ES-I3 (cell line): ENCODE data around the gene KITLG.

ENCODE experiments used
- H3K36me3 ChIP-seq: 2 replicates; pipeline ENCODE4 v1.6.1; 2013; ENCODE audit warnings: mild to moderate bottlenecking, low read length, control low read depth, moderate library complexity; ENCODE audit not compliant: insufficient read depth
- H3K4me1 ChIP-seq: 2 replicates; pipeline ENCODE4 v1.6.1; 2013; ENCODE audit warnings: mild to moderate bottlenecking, control low read depth, low read length; ENCODE audit not compliant: insufficient read depth
- H3K9ac ChIP-seq: 2 replicates; pipeline ENCODE4 v1.6.1; 2013; ENCODE audit warnings: low read depth, mild to moderate bottlenecking, low read length, moderate library complexity
- H3K9me3 ChIP-seq: 2 replicates; pipeline ENCODE4 v1.6.1; 2013; ENCODE audit warnings: mild to moderate bottlenecking, low read length, moderate library complexity; ENCODE audit not compliant: control insufficient read depth, insufficient read depth

Gene KITLG

DNA sequence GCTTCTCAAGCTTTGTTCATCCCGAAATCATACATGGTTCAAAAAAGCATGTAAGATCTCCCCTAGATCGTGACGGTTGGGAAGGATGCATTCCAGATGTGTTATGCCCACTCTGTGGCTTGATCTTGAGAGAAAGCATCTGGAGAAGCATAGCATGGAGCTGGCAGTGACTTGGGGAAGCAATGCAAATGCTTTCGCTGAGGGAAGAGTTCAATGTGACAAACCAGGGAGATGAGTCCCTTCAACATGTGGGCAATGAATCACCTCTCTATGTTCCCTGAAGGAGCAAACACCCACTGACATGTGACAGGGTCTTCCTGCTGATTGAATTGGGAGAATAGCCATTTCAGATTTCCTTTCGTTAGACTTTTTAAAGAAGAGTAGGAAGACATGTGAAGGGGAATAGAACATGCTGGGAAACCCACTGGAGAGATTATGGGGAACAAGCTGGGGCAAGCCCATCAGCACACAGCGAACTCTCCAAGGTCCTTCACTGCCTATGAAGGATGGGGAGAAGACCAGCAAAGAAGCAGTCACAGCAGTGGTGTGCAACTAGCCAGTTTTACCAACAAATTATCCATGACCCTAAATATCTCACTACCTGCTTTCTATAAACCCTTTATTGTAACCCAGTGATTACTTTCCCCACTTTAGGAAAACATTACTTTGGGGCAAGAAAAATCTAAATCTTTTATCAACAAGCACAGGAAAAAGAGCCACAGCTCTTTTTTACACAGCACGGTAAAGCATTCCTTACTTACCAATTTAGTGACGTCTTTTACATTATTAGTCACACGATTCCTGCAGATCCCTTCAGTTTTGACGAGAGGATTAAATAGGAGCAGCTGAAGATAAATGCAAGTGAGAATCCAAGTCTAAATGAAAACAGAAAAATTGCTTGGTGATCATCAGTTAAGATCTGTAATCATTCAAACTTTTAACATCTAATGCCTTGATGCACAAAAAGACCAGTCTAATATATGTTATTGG is 35.0 kb downstream of the KITLG start:
- Histone ChIP-seq H3K9ac (no peak overlapping the region), H3K9me3 (no peaks in the 10 kb centered on the region; the same call in 1 of the 2 replicates), H3K4me1 (peaks cover 9% of the 10 kb centered on the region; the same call in 1 of the 2 replicates), H3K36me3 (no peaks in the 10 kb centered on the region)

DNA sequence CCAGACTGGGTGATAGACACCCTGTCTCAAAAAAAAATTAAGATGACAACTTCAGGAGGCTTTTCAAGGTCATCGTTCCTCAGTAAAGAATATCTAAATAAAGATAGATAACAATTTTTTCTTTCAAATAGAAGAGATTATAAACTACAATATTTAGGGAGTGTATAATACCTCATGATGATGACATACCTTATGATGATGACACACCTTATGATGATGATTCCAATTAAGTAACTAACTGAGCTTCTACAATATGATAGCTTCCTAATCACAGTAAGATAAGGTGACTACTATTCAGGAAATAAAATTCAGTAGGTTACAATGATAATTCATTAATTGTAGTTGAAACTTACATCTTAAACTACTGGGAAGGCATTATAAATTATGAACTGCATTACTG is 40.4 kb downstream of the KITLG start:
- Histone ChIP-seq H3K4me1 (0 out of 2 replicates have a peak, but pooled peaks cover under 1% of the 10 kb centered on the region), H3K36me3 (no peaks in the 10 kb centered on the region), H3K9me3 (no peaks in the 10 kb centered on the region)

DNA sequence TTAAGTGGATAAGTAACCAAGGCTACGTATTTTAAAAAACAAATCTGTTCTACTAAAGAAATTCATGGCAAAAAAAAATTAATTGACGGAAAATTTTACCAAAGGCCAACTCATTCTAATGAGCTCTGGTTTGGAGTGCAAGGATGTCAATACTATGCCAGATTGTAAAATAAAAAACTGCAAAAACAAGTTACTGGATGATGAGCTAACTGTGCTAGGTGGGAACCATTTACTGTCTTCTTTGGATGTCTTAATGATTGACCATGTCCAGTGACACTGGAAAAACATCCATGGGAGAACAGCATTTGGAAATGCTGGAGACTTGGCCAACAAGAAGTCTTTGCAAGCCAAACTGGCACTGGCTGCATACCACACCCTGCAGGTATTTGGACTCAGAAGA is 41.6 kb downstream of the KITLG start:
- Histone ChIP-seq H3K9me3 (no peaks in the 10 kb centered on the region), H3K36me3 (no peaks in the 10 kb centered on the region), H3K4me1 (no peaks in the 10 kb centered on the region), H3K9ac (no peak overlapping the region)

More for the DNA sequence above, 40.4 kb downstream of the KITLG start:
- H3K9ac ChIP-seq = no peak overlapping the region

DNA sequence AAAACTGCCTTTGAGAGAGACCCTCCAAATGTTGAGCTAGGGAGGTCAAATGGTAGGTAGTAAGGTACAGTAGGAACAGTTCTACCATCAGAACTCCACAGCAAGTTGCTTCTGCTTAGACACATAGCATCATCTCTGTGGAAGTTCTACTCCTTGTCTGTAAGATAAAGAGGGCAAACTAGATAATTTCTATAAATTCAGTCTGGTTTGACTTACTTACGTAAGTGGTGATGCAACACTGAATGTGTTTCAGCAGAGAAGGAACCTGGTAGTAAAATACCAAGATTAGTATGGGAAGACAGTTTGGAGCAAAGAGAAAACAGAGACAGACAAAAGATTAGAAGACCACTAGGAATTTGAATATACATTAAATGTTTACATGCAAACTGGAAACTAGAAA is 42.0 kb downstream of the KITLG start:
- Histone ChIP-seq H3K36me3 (no peaks in the 10 kb centered on the region), H3K4me1 (no peaks in the 10 kb centered on the region), H3K9ac (no peak overlapping the region), H3K9me3 (no peaks in the 10 kb centered on the region)

DNA sequence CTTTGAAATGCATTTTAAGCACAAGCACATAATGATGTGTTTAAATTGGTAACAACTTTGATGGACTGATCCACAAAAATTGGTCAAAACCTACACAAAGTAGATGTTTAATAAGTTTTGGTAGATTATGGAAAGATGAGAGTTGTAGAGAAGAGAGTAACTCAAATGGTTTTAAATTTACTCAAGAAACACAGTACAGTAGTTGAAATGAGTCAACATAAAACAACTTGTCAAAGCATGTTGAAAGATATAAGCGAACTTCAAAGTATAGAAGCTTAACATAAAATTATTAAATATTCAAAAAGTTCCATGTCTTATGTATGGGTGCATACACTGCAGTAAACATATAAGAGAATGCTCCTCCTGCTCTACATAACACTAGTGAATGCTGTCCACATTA is 49.4 kb downstream of the KITLG start:
- no peaks in the 10 kb centered on the region for H3K4me1 ChIP-seq
- H3K36me3 ChIP-seq = no peaks in the 10 kb centered on the region; the same call in 1 of the 2 replicates
- no peak overlapping the region for H3K9ac ChIP-seq
- H3K9me3 ChIP-seq = no peaks in the 10 kb centered on the region

DNA sequence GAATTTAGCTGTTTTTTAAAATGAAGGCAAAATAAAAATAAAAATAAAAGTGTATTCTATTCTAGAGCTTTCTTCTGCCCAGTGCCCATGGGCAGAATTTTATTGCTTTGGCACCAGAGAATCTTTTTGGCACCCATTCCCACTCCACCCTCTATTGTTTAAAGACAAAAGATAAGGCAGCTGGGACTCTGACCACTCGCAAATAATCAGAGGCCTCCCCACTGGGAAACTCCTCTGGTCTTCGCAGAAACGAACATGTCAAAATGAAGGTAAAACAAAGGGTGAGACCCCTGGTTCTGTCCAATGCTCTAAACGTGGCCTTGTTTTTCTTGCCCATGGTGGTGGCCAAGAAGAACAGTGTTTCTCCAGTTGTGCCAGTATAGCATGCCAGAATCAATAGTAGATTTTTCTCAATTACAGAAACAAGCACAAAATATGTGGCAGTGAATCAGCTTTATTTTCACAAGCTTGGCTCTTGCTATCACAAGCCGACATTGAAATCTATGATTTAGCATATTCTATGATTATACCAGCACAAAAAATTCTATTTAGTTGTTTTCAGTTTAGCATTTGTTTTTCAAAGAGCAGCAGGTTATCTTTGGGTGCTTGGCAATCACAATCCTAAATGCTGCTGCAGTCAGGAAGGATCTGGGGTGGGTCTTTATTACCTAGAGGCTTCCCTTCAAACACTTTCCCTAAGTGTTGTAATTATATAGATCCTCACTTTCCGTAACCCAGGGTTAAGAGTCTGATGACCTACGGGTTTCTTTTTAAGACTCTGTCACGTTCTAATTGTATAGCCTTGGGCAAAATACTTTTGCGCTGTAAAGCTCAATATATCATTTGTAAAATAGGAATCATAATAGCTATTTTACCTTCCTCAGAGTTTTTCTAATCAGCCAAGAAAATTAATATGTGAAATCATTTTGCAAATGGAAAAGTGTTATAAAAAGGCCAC is 50.5 kb downstream of the KITLG start:
- Histone ChIP-seq H3K4me1 (no peaks in the 10 kb centered on the region), H3K36me3 (no peaks in the 10 kb centered on the region; the same call in 1 of the 2 replicates), H3K9ac (no peak overlapping the region), H3K9me3 (no peaks in the 10 kb centered on the region)

DNA sequence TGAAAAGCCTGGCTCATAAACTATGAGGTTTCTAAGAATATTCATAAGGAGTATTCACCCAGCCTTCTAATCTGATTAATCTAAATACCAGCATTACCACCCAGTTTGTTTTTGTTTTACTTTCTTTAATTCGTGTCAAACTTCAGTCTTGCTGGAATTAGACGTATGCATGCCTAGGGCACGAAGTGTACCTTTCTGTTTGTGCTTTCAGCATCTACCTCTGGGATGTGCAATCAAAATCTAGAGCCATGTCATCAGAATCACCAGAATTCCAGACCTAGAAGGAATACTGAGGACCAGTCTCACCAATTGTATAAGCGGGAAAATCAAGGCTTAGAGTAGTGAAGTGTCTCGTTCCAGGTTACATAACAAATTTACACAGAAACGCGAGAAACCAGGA is 57.3 kb downstream of the KITLG start:
- no peaks in the 10 kb centered on the region; the same call in 1 of the 2 replicates for H3K36me3 ChIP-seq
- H3K9me3 ChIP-seq = no peaks in the 10 kb centered on the region
- 0 out of 2 replicates have a peak, but pooled peaks cover 4% of the 10 kb centered on the region for H3K4me1 ChIP-seq
- no peak overlapping the region for H3K9ac ChIP-seq

DNA sequence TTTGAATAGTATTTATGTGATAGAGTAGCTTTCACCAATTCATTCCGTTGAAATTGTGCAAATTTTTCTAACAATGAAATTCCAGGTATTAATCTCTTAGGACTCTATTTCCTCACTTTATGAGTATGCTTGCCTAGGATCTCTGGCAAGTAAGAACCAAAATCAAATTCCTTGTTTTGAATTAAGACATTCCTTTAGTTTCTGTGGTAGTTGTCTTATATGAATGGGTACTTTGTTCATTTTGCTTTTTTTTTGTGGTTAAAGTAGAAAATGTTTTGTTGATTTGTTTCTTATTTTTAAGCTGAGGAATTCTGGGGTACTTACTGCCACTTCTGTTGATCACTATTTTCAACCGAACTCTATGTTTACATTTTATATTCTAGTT is 59.8 kb downstream of the KITLG start:
- H3K36me3 ChIP-seq = no peaks in the 10 kb centered on the region

DNA sequence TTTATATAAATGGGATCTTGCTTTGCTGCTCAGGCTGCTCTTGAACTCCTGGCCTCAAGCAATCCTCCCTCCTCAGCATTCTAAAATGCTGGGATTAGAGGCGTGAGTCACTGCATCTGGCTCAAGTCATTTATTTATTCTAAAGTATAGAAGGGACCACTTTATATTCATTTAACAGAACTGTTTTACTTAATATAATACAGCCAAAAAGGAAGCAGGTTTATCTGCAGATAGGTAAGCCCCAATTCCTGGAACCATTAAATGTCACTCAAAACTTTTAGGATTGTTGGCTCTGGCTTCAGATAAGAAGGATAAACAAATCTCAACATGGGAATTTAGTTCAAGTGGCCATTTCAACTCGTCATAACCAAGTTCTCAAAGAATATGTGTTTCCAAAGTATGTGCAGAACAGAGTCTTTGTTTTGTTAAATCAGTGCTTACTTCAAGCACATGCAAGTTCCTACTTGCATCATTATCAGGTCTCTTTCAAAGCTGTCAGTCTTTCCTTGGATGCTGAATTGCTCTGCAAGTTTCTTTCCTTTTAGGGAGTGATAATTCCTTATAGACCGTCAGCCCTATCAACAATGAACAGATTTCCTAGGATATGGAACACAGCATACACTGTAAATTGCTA is 60.4 kb downstream of the KITLG start:
- H3K9ac ChIP-seq = no peak overlapping the region
- H3K36me3 ChIP-seq = no peaks in the 10 kb centered on the region
- 0 out of 2 replicates have a peak, but pooled peaks cover 4% of the 10 kb centered on the region for H3K4me1 ChIP-seq

More for the DNA sequence above, 59.8 kb downstream of the KITLG start:
- H3K4me1 ChIP-seq = 0 out of 2 replicates have a peak, but pooled peaks cover 4% of the 10 kb centered on the region
- H3K9me3 ChIP-seq = no peaks in the 10 kb centered on the region
- H3K9ac ChIP-seq = no peak overlapping the region

DNA sequence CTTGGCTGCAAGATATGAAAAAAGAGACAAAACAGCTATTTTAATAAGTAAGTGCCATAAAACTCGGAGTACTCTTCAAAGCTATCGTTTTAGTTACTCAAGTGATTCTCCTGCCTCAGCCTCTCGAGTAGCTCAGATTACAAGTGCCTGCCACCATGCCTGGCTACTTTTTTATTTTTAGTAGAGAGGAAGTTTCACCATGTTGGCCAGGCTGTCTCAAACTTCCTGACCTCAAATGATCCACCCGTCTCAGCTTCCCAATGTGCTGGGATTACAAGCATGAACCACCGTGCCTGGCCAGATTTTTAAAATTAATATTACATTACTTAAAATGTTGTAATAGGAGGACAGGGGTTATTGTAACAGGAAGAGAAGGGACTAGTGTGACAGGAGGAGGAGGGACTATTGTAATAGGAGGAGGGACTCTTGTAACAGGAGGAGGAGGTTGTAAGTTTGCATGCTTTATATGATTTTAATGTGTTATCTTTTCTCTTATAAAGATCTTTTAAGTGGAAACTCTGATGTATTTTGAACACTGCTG is 61.3 kb downstream of the KITLG start:
- 0 out of 2 replicates have a peak, but pooled peaks cover 4% of the 10 kb centered on the region for H3K4me1 ChIP-seq
- H3K9ac ChIP-seq = no peak overlapping the region
- no peaks in the 10 kb centered on the region for H3K9me3 ChIP-seq
- H3K36me3 ChIP-seq = no peaks in the 10 kb centered on the region

More for the DNA sequence above, 60.4 kb downstream of the KITLG start:
- no peaks in the 10 kb centered on the region for H3K9me3 ChIP-seq

DNA sequence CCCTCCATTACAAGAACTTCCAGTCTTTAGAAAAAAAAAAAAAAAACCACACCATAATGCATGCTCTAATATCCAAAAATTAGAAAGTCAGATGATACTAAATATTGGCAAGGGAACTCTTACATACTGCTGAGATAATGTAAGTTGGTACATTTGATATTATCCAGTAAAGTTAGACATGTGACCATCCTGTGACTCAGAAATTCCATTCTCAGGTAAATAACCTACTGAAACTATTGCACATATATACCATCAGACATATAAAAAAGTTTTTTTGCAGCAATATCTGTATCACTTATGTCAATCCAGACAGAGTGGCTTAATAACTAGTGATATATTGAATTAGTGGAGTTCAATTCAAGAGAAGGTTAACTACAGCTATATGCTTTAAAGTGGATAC is 63.5 kb downstream of the KITLG start:
- no peaks in the 10 kb centered on the region for H3K36me3 ChIP-seq

DNA sequence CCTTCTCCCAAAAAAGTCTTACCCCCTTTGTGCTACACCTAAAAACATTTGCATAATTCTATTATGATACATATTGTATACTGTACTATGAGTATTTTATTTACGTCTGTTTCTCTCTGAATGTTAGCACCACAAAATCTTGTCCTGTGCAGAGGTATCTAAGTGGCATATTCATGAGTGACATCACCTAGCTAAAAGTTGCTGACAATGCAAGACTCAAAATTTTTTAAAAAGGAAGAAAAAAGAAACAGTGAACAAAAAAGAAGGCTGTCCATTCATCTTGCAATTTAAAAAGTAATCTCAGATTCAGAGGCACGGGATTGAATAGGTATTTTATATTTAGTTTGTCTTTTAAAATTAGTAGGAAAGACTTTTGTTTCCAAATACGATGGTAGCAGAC is 69.4 kb downstream of the KITLG start:
- Histone ChIP-seq H3K9me3 (no peaks in the 10 kb centered on the region), H3K36me3 (no peaks in the 10 kb centered on the region), H3K4me1 (no peaks in the 10 kb centered on the region), H3K9ac (no peak overlapping the region)

More for the DNA sequence above, 63.5 kb downstream of the KITLG start:
- H3K9ac ChIP-seq = no peak overlapping the region
- no peaks in the 10 kb centered on the region for H3K9me3 ChIP-seq
- H3K4me1 ChIP-seq = 0 out of 2 replicates have a peak, but pooled peaks cover 4% of the 10 kb centered on the region

DNA sequence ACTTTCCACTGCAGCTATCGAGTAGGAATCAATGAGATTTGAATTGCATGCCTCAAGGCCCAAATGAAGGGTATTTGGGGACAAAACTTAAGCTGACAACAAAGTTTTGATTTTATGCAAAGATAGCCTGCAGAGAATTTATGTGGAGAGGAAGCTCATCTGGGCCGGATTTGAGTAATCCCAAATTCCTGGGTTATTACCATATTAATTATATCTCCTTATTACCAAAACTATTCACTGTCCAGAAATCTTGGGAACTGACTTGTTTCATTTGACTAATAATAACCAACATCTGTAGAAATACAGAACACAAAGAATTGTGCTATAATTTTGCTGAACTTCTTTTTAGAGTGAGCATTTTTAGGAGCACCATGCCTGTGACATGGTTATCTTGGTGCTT is 70.4 kb downstream of the KITLG start:
- Histone ChIP-seq H3K9me3 (no peaks in the 10 kb centered on the region), H3K36me3 (no peaks in the 10 kb centered on the region), H3K4me1 (no peaks in the 10 kb centered on the region), H3K9ac (no peak overlapping the region)
